OCI-M2 (cell line): ENCODE measurements around the gene GAL3ST1.

Experiments
- DNase-seq: peaks from one replicate; lab custom pipeline; 2025; ENCODE audit not compliant: unreplicated experiment; lab: John Stamatoyannopoulos, UW

GAL3ST1 gene

GRCh38 chr22:30538280-30538679 lies 36.2 kb downstream of the GAL3ST1 start:
- DNase-seq: no peak

- DNase-seq: no peak
These were observed 37.3 kb downstream of the GAL3ST1 start for GRCh38 chr22:30537083-30537731.

GRCh38 chr22:30535182-30535581 lies 39.3 kb downstream of the GAL3ST1 start:
- no peak for DNase-seq

- DNase-seq: no peak
These were observed 42.5 kb downstream of the GAL3ST1 start for GRCh38 chr22:30531651-30532608.

- no peak for DNase-seq
These were observed 47.8 kb downstream of the GAL3ST1 start for GRCh38 chr22:30526656-30527055.

- DNase-seq: no peak
These were observed 50.6 kb downstream of the GAL3ST1 start for GRCh38 chr22:30523646-30524489.

- no peak for DNase-seq
These were observed 52.9 kb downstream of the GAL3ST1 start for GRCh38 chr22:30521368-30522156.

- DNase-seq: no peak
These were observed 54.5 kb downstream of the GAL3ST1 start for GRCh38 chr22:30519842-30520425.

GRCh38 chr22:30516731-30517130 lies 57.7 kb downstream of the GAL3ST1 start:
- DNase-seq: no peak

- no peak for DNase-seq
These were observed 58.2 kb downstream of the GAL3ST1 start for GRCh38 chr22:30516273-30516672.

GRCh38 chr22:30514252-30514651 lies 60.2 kb downstream of the GAL3ST1 start:
- DNase-seq: no peak

- no peak for DNase-seq
These were observed 61.0 kb downstream of the GAL3ST1 start for GRCh38 chr22:30513462-30513861.

GRCh38 chr22:30511911-30512310 lies 62.6 kb downstream of the GAL3ST1 start:
- DNase-seq: no peak

- DNase-seq: no peak
These were observed 63.4 kb downstream of the GAL3ST1 start for GRCh38 chr22:30511109-30511508.

GRCh38 chr22:30508216-30508615 lies 66.2 kb downstream of the GAL3ST1 start:
- DNase-seq: no peak

GRCh38 chr22:30507670-30508069 lies 66.8 kb downstream of the GAL3ST1 start:
- DNase-seq: no peak

GRCh38 chr22:30506507-30506968 lies 67.9 kb downstream of the GAL3ST1 start:
- DNase-seq: no peak
